NCI-H146 treated with DMSO at 0.1 percent for 48 hours (cell line): ENCODE data around the gene KASH5.

ENCODE experiments used
- DNase-seq: peaks from one replicate; lab custom pipeline; 2025; ENCODE audit not compliant: unreplicated experiment; lab: John Stamatoyannopoulos, UW

KASH5 gene

GRCh38 chr19:49387936-49388372 is at the start of gene KASH5:
Gene KASH5, plus strand, starts transcription at chr19:49388249. Its CDS starts 2,635 bp downstream, at chr19:49390884.
- no peak for DNase-seq

- DNase-seq = no peak
These were observed 49.3 kb upstream of the KASH5 start for GRCh38 chr19:49338691-49339300.

DNA sequence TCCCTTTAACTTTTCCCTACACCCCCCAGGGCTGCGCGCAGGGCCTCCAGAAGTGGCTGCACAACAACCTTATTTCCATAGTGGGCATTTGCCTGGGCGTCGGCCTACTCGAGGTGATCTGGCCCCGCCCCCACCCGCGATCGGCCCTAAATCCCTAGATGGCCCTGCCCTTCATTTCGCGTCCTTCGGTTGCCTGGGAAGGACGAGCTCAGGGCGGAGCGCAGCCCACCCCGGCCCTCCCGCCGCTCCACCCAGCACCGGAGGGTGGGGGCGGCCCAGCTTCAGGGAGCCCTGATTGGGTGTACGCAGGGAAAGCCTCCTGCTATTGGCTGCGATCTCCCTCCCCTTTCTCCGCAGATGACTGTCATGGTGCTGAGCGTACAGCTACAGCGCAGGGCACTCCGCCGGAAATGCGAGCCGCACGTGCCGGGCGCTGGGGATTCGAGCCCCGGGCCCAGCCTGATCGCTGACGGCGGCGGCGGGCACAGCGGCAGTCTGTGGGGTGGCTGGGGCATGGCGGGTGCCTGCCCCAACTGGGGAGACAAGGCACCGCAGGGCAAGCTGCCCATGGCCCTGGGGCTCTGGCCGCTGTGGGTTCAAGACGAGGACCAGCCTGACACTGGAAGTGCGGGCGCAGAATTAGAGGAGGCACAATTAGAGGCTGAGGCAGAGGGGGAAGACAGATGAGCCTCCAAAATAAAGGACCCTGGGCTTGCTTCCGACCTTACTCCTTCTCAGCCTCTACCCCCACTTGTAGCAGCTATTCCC is 48.6 kb upstream of the KASH5 start:
- no peak for DNase-seq

DNA sequence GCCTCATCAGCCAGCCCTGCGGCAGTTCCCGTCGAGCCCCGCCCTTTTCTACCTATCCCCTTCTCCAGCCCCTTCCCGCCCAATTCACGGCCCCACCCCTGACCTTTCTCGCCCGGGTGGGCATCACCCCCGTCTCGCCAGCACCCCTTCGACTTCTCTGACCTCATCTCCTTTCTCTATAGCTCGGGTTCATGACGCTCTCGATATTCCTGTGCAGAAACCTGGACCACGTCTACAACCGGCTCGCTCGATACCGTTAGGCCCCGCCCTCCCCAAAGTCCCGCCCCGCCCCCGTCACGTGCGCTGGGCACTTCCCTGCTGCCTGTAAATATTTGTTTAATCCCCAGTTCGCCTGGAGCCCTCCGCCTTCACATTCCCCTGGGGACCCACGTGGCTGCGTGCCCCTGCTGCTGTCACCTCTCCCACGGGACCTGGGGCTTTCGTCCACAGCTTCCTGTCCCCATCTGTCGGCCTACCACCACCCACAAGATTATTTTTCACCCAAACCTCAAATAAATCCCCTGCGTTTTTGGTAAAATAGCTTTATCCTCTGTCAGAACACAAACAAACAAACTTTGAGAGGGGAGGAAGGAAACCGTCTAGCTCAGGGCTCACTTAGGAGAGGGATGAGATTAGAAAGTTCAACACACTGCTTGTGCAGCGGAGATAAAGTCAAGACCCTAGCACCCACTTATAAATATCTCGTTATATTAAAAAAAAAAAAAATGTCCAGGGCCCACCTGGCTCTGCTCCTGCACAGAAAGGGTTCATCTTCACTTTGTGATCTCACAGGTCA is 47.8 kb upstream of the KASH5 start:
- no peak for DNase-seq

DNA sequence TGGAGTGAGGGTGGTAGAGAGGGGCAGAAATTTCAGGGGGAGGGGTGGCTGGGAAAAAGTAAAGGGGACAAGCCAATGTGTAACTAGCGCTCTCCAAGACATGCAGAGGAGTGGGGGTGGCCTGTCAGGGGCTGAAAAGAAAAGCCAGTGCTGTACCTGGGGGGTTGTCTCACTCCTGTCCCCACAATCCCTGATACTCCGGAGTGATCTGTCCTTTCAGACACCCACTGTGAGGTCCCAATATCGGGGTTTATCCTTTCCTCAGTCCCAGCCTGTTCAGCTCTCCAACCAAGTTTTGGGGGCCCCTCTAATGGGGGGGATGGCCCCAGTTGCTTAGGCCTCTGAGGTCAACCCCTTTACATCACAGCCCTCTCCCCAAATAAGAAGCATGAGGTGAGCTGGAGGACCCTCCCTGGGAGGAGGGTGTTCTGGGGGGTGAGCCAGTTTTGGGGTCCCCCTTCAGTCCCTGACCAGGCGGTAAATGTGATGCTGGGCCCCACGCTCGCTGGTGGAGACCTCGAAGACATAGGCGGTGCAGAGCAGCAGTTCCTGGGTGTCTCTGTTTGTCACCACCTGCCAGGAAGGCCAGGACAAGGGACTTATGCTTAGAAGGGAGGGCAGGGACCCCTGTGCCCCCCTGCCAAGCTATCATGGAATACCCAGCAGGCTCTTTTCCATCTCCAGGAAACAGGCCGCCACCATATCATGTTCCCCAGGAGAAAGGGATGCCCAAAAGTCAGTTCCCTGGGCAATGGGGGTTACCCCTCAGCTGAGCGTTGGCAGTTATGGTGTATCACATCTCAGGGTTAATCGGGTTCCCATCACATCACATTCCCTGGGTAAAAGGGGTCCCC is 47.0 kb upstream of the KASH5 start:
- DNase-seq = no peak

DNA sequence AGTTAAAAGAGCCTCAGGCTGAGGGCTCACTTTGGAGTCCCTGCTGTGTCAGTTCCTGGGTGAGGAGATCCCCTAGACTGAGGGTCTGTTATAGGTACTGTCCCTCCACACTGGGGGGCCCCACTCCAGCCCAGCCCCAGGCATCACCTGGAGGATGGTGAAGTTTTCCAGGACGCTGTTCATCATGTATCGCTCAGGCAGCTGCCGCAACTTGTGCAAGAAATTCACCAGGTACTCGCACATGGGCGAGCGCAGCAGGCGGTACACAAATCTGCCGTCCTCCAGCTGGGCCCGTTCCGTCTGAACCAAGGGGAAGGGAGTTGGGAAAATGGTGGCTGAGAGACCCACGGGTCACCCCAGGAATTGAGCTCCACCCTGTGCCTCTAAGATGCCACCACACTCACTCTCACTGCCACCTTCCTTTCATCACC is 45.7 kb upstream of the KASH5 start:
- no peak for DNase-seq

DNA sequence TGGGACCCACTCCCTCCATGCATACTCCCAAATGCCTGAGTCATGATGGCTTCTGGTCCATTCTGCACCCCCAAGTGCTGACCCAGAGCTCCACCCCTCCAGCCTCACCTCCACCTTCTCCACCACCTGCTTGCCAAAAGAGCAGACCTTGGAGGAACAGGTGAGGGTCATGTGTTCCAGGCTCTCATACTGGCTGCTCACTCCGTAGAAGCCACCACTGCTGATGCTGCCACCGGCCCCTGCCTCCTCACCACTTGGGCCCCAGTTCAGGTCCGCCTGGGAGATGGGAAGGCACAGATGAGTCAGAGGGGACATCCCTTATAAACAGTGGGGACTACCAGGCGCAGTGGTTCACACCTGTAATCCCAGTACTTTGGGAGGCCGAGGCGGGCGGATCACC is 44.9 kb upstream of the KASH5 start:
- no peak for DNase-seq

- no peak for DNase-seq
These were observed 43.3 kb upstream of the KASH5 start for GRCh38 chr19:49344505-49345423.

GRCh38 chr19:49347191-49347590 is 40.9 kb upstream of the KASH5 start:
- no peak for DNase-seq

GRCh38 chr19:49347835-49348234 is 40.2 kb upstream of the KASH5 start:
- no peak for DNase-seq

GRCh38 chr19:49348305-49349189 is 39.5 kb upstream of the KASH5 start:
- no peak for DNase-seq

GRCh38 chr19:49349567-49349966 is 38.5 kb upstream of the KASH5 start:
- no peak for DNase-seq

- no peak for DNase-seq
These were observed 32.1 kb upstream of the KASH5 start for GRCh38 chr19:49355909-49356353.

- no peak for DNase-seq
These were observed 31.7 kb upstream of the KASH5 start for GRCh38 chr19:49356382-49356781.

DNA sequence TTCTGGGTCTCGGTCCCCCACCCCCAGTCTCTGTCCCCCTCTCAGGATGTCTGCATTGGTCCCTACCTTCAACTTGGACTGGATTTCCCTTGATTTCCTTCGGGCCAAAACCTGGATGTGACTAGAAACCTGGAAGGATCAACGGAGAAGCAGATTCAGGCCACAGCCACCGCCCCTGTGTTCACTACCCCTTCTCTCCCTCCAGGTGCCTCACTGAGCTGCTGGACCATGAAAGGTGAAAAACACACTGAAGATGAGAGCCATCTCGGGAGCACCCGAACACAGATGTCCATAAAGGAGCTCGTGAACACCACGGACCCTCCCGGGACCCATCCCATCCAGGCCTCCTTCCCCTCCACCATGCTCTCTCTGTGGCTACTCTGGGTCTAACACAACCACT is 30.9 kb upstream of the KASH5 start:
- DNase-seq = no peak

DNA sequence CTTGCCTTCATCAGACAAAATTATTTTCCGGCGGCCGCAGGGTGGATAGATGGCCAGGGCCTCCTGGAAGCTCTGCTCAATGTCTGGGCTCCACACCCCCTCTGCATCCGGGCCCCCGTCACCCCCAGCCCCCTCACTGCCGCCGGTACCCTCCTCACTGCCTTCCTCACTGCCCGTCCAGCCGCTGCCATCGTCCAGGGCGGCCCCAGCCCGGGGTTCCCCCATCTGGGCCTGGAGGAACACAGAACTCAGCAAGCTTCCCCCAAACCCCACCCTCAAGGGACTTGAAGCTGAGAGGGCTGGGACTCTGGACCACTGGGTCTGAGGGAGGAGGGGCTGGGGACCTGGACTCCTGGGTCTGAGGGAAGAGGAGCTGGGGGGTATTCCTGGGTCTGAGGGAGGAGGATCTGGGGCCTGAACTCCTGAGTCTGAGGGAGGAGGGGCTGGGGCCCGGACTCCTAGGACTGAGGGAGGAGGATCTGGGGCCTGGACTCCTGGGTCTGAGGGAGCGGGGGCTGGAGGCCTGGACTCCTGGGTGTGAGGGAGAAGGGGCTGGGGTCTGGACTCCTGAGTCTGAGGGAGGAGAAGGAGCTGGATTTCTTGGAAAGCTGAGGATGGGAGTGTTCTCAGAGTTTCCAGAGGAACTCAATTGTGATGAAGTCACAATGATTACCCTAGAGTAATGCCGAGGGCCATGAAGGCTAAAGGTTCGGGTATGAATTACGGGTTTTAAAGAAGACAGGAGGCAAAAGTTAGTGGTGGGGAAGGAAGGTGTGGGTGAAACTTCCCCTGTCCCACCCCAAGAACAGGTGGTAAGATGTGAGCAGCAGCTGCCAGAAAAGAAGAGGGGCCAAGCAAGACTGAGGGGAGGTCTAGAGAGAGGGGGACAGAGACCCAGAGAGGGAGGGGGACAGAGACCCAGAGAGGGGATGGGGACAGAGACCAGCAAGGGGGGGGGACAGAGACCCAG is 27.9 kb upstream of the KASH5 start:
- DNase-seq = no peak

GRCh38 chr19:49361438-49362047 is 26.5 kb upstream of the KASH5 start:
- no peak for DNase-seq
